SHP77 (cell line): Measurements from ENCODE around the gene MACF1.
"Not testable (repeated sequence)": the region's sequence is repeated elsewhere in the genome, so short reads cannot be mapped to it uniquely, and the experiment has no call there.

Experiments
- DNase-seq, 2 experiments: peaks; one replicate each; lab custom pipeline; 2025; lab: John Stamatoyannopoulos, UW

MACF1 gene, protein sequence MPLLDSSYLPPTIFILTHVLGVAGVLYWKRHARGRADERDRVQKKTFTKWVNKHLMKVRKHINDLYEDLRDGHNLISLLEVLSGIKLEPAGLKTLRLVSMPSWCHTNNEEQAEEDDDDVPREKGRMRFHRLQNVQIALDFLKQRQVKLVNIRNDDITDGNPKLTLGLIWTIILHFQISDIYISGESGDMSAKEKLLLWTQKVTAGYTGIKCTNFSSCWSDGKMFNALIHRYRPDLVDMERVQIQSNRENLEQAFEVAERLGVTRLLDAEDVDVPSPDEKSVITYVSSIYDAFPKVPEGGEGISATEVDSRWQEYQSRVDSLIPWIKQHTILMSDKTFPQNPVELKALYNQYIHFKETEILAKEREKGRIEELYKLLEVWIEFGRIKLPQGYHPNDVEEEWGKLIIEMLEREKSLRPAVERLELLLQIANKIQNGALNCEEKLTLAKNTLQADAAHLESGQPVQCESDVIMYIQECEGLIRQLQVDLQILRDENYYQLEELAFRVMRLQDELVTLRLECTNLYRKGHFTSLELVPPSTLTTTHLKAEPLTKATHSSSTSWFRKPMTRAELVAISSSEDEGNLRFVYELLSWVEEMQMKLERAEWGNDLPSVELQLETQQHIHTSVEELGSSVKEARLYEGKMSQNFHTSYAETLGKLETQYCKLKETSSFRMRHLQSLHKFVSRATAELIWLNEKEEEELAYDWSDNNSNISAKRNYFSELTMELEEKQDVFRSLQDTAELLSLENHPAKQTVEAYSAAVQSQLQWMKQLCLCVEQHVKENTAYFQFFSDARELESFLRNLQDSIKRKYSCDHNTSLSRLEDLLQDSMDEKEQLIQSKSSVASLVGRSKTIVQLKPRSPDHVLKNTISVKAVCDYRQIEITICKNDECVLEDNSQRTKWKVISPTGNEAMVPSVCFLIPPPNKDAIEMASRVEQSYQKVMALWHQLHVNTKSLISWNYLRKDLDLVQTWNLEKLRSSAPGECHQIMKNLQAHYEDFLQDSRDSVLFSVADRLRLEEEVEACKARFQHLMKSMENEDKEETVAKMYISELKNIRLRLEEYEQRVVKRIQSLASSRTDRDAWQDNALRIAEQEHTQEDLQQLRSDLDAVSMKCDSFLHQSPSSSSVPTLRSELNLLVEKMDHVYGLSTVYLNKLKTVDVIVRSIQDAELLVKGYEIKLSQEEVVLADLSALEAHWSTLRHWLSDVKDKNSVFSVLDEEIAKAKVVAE (N-terminal part only)

DNA sequence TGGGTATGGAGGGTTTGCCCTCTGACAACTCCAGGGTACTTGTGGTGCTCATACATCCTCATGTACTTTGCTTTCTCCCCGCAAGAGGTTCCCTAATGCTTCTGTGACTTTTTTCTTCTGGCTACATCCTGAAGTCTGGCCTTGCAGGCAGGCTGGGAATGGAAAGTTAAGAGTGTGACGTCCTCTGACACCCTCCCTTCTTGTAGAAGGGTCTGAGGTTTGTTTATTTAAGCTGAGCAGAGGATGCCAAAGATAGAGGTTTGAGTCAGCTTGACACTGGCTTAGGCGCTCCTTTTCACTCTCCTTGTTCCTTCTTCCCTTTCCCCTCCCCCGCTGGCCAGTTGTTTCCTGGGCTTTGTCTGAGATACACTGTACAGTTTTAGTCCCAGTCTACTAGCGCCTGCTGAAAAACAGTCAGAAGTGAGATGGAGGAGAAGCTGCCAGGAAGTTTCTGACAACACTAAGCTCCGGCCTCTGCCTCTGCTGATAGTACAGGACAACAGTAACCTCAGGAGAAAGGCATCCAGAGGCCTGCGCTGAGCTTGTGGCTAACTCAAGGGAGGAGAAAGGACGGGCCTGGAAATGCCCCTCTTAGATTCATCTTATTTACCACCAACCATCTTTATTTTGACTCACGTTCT, at the start of gene MACF1:
TSS of gene MACF1 (plus strand) at position 255 of the 641 bp plus-strand sequence. CDS start at position 583, 328 bp downstream.
- no peak for DNase-seq

DNA sequence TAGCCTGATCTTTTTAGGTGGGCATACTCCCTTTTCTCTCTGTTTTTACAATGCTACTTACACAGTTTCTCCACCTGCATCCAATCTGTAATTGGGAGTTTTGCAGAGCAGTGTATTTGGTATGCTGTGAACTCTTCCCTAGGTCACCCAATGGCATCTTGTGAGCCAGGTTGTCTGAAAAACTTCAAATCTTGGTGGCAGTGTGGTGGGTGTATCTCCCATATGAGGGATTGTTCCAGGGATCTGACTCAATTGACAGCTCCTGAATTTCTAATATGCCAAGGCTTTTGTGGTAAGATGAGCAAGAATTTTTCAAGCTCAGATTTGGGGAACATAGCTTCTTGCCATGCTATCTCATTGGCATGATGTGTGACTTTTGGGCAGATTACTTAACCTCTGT, 47.2 kb upstream of the MACF1 start:
- no peak for DNase-seq

DNA sequence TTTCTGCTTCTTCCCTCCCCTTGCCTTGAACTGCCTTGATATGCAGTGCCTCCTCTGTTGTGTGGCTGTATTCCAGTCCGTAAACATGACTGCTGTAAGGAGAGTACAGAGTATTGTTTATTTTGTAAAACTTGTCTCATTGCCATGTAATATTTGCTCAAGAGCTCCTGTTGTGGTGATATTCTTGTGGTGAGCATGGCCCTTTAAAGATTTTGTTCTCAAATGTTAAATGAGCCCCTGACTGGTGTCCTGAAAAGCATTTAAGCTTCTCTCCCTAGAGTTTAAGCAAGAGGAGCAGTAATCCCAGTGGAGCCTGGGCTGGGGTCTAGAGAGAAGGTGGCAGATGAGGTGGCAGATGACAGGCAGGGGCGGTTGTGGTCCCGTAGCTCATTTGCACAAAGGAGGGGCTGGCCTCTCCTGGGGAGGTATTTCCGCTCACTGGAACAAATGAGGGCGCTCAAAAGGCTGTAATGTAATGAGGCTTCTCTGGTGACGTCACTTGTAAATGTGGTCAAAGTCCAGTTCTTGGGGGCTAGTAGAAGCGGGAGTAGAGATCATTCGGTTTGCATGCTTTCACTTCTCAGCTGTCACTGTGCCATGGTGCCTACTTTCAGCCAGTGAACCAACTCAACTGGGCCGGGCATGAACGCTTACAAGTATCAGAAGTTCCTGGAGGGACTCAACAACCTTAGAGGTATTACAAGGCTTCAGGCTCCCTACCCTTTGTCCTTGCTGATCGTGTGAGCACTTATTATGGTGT, 46.0 kb upstream of the MACF1 start:
- DNase-seq = peak in 1 of 2 experiments; percentile 61

DNA sequence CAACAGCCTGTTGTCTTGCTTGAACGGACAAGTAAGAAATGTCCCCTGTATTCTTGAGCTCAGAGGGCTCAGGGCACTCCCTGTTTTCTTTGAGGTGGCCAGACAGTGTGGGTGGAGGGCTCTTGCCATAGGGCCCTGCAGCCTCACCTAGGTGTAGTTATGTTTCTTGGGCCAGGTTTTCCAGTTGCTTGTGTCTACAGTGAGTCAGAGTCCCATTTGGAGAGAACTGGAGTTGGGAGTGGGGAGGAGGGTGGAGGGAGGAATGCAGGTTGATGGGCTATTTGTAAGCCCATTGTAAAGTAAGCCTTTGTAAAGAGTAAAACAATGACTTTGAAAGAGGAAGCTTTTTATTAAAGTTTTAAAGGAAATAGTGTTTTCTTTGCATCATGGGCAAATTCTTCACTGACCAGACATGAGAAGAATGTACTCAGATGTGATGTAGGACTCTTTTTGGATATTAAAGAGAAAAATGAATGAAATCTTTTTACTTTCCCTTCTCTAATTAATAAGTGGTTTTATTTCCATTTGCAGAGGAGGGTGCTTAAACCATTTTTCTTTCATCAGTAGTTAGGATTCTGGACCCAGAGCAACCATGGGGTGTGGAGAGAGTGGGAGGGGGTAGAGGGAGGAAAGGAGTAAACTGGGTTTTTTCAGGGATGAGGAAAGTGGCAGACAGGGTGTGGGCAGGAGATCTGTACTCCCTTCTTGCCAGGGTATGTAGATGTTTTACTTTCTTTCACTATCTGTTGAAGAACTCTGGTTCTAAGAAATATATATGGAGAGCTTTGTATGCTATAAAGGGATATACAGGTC, 45.1 kb upstream of the MACF1 start:
- no peak for DNase-seq

DNA sequence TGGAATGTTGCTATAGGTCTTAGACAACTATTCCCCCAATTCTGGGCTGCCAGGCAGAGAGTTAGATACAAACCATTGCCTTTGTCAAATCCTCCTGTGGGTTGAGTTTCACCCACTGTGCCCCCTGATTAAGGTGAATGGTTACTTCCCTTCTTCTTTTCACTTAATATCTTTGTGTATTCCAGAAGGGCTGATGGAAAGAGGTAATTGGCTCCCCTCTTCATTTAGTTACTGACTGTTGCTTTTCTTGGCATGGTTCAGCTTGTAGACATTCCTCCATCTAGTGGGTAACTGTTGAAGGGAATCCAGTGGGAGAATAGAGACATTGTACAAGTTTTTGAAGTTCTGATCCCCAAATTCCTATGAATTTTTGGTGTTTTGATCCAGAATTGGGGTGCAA, 43.8 kb upstream of the MACF1 start:
- no peak for DNase-seq

DNA sequence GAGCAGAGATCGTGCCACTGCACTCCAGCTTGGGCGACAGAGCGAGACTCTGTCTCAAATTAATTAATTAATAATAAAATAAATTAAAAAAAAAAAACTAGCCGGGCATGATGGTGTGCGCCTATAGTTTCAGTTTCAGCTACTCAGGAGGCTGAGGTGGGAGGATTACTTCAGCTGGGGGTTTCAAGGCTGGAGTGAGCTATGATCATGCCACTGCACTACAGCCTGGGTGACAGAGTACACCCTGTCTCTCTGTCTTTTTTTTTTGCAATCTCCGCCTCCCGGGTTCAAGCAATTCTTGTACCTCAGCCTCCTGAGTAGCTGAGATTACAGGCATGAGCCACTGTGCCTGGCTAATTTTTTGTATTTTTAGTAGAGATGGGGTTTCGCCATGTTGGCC, 42.7 kb upstream of the MACF1 start:
- not testable (repeated sequence) for DNase-seq

DNA sequence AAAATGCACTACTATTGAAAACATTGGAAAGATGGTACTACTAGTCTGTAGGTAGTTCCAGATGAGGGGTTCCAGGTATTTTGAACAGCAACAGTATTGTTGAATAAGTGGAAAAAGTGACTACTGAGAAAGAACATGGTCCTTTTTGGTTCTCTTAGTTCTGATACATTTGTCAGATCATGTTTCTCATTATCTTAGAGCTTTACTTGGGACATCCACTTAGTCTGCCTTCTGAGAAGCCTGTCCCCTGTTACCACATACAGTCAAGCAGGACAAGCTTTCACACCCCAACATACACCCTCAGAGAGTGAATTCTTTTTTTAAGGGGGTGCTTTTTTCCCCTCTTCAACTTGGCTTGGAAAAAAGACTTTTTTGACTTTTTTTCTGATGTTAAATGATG, 41.0 kb upstream of the MACF1 start:
- no peak for DNase-seq

DNA sequence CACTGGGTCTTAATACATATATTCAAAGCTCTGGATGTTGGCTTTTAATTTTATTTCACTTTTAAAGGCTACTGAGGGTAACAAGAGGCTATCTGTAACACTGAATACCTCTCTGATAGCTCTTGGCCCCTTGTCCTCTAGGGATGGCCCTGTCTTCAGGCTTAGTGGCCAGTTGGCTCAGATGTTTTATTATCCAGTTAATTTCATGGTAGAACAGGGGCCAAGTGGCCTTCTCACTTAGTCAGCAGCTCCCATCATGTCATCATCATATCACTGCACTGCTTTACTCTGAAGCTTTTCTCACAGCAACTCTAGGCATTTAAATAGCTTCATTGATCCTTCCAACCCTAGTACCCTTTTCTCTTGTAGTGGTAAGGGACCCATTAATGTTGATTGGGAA, 40.2 kb upstream of the MACF1 start:
- DNase-seq = no peak

DNA sequence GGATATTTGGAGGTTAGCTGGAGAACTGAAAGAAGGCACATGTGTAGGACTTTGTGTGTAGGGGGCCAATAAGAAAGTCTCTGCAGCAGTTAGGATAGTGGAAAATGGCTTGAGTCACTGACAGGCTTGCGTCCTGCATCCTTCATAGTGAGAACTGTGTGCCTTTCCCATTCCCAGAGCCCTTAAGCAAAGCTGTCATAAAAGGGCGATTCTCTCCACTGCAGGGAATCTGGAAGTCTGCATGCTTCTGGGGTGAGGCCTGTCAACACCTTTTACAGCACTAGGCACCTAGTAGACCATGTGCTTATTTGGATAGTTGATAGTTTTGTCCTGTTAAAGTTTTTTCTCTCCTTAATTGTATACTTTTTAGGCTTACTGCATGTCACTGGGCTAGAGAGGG, 39.4 kb upstream of the MACF1 start:
- DNase-seq = no peak

DNA sequence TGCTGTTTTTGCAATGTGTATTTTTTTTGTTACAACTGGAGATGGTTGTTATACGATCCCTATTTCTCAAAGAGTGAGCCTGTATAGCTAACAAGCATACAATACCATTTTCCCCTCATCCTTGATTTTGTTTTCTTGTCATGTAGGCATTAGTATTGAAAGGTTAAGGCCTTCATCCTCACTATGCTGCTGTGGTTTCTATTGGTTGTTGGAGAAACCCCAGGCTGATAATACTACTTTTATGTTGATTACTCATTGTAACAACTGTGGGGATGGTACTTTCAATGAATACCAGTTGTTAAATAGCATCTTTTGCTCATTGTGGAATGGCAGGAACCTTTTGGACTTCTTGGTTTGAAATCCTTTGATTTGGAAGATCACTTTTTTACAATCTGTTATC, 39.0 kb upstream of the MACF1 start:
- DNase-seq = no peak

DNA sequence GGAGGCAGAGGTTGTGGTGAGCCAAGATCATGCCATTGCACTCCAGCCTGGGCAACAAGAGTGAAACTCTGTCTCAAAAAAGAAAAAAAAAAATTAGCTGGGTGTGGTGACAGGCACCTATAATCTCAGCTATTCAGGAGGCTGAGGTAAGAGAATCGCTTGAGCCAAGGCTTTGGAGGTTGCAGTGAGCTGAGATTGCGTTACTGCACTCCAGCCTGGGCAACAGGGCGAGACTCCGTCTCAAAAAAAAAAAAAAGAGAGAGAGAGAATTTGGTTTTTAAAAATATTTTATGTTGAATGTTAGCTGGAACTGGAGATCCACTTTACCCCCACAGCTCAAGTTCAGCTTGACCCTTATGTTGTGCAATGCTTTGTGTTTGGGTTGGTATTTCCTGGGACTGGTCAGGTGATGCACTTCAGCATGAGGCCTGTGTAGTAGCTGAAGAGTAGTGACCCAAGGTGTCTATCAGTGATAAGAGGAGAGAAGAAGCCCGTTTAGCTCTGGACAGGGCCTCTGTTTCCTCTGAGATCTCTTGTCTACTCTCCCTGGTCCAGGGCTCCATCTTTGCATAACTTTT, 36.8 kb upstream of the MACF1 start:
- no peak for DNase-seq

DNA sequence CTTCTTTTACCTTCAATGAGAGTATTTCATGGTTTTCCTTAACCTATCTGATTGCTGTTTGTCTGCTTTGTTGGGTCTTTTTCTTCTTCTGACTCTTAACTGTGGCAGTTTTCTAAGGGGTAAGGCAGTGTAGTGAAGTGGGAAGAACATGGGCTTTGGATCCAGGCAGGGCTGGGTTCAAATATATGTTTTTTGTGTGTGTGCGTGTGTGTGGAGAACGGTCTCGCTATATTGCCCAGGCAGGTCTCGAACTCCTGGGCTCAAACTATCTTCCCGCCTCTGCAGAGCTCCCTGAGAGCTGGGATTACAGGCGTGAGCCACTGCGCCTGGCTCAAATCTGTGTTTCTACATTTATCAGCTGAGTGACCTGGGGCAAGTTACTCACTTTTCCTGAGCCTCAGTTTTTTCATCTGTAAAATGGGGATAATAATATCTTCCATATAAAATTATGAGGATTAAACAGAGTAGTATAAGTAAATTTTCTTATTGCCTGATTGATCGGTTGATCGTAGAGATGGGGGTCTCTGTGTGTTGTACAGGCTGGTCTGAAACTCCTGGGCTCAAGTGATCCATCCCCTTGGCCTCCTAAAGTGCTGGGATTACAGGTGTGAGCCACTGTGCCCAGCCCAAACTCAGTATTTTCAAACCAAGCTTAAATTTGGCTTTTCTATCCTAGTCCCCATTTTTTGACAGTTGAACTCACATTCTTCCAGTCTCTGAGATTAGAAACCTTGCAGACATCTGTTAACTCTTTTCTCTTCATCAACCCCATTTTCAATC, 36.0 kb upstream of the MACF1 start:
- no peak for DNase-seq

DNA sequence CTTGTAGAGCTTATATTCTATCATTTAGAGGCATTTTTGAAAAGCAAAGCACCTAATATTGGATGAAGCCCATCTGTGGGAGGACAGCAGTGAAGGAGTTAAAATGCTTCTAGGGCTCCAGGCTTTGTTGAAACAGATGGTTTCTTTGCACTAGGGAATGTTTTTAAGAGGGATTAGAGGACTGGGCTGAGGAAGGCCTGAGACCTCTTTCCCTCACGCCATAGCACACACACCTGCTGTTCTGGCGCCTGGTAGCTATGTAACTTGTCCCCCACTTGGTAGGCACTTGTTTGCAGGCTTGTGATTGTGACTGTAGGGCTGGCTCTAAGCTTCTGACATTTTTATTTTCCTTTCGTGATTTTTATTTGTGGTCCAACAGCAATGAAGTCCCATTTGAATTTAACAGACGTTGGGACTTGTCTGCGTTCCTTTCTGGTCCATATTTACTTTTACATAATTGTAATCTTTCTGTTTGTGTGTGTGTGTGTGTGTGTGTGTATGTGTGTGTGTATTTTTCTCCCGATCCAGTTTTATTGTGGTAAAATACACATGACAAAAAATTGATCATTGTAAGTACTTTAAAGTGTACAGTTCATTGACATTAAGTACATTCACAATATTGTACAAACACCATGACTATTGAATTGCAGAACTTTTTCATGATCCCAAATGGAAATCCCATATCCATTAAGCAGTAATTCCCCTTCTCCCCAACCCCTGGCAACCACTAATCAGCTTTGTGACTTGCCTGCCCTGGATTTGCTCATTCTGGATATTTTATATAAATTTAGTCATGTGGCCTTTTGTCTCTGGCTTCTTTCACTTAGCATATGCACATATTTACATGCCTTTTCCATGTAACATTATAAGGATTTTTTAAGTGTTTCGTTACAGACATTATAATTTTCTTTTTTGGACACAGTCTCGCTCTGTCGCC, 33.5 kb upstream of the MACF1 start:
- DNase-seq = peak; percentile 95 to 97

DNA sequence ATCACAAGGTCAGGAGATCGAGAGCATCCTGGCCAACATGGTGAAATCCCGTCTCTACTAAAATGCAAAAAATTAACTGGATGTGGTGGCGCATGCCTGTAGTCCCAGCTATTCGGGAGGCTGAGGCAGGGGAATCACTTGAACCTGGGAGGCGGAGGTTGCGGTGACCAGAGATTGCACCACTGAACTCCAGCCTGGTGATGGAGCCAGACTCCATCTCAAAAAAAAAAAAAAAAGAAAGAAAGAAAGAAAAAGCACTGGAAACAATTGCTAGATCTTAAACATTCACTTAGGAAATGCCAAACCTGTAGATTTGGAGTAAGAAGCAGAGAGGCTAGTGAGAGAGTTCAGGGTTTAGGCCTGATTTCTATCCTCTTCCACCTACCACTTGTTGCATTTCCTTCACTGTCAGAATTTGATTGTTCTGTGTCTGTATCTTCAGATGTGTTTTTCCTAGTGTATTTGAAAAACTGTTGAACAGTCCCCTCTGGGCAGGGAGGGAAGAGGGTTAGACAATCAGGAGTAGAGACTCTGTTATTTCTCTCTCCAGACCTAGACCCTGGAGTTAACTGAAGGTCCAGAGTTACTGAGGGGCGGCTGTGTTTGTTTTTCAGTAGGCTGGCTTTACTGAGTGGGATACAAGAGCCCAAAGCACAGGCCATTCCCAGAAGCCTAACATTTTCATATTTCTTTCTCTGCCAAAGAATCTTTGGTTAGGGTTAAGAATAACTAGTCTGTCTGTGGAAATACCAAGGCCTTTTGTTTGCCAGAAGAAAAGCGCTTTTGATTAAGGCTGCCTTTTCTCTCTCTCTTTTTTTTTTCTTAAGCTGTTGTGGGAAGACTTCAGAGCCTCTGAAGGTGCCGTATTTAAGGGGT, 31.1 kb upstream of the MACF1 start:
- DNase-seq = no peak

DNA sequence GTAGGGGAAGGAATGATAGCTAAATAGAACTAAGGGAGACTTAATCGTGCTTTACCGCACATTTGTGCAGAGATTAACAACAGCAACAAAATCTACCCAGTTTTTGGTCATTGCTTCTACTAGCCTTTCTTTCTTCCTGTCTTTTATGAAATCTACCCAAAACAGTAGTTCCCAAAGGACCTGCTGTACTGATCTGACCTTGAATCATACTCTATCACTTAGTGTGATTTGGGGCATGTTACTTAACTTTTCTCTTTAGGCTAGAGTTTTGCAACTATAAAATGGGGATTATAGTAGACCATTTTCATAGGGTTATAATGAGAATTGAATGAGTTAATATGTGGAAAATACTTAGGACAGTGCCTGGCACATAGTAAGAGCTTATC, 30.5 kb upstream of the MACF1 start:
- DNase-seq = no peak

DNA sequence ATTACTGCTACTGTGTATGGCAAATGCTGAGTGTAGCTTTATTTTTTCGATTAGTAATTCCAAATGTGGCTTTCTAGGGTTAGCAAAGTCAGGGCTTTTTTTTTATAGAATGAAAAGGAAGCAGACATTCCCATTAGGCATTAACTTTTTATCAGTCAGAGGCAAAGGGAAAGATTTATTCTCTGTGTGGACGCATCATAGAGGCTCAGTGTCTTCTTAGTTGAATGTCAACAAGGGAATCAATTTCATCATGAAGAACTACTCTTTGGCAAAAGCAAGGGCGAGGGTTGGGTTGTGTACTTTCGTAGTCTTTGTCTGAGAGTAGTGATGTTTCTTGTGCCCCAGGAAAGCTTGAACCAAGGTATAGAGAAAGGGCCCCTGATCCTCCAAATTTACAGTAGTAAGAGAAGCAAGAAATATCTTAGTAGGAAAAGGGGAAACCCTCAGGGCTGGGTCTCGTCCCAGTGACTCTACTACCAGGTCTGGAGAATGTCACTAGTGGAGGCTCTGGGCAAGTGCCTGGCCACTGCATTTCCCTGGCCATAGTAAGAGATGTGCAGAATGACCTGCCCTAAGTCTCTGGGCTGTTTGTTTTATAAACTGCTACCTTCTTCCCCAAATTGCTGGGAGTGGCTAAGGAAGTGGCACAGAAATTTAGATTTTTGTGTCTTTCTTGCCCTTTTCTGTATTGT, 30.0 kb upstream of the MACF1 start:
- DNase-seq = no peak
